Activated CD4-positive, alpha-beta T cell treated with anti-CD3 and anti-CD28 coated beads, Interleukin-2, amount 10 ng/mL, durations not matched to agents 24 days and 14 days (primary cell): ENCODE data around the gene CCDC124. TPM values are rescaled to one million over a fixed set of nuclear protein-coding genes. Genes with fewer than 3 reads are reported as not detected.

Experiments
- DNase-seq: peaks from one replicate; pipeline ENCODE4 v3.0.0; 2022
- H3K27ac Mint-ChIP-seq: one replicate; pipeline ENCODE4 v1.8.0; 2022; ENCODE audit warnings: mild to moderate bottlenecking, mixed read lengths
- H3K27me3 Mint-ChIP-seq: one replicate; pipeline ENCODE4 v1.8.0; 2022; ENCODE audit warnings: mixed read lengths
- H3K36me3 Mint-ChIP-seq: one replicate; pipeline ENCODE4 v1.8.0; 2022; ENCODE audit warnings: low read depth, mild to moderate bottlenecking, mixed read lengths
- H3K4me1 Mint-ChIP-seq: one replicate; pipeline ENCODE4 v1.8.0; 2021; ENCODE audit warnings: mixed read lengths
- H3K4me3 Mint-ChIP-seq: one replicate; pipeline ENCODE4 v1.8.0; 2022; ENCODE audit warnings: mild to moderate bottlenecking, moderate library complexity, mixed read lengths
- H3K9me3 Mint-ChIP-seq: one replicate; pipeline ENCODE4 v1.8.0; 2021; ENCODE audit warnings: mixed read lengths
- intact Hi-C: fragments of 100-400 bp; cut with micrococcal nuclease; formaldehyde crosslinking; loops from one replicate; pipeline ENCODE4 v1.15.1; 2023
- total RNA-seq: library from RNA; stranded (reverse); gene quantifications from 2 replicates; pipeline ENCODE4 v1.2.3, GENCODE V29; 2022

Gene CCDC124
- total RNA-seq, 1 donor from 2014 or later = 136 TPM

DNA sequence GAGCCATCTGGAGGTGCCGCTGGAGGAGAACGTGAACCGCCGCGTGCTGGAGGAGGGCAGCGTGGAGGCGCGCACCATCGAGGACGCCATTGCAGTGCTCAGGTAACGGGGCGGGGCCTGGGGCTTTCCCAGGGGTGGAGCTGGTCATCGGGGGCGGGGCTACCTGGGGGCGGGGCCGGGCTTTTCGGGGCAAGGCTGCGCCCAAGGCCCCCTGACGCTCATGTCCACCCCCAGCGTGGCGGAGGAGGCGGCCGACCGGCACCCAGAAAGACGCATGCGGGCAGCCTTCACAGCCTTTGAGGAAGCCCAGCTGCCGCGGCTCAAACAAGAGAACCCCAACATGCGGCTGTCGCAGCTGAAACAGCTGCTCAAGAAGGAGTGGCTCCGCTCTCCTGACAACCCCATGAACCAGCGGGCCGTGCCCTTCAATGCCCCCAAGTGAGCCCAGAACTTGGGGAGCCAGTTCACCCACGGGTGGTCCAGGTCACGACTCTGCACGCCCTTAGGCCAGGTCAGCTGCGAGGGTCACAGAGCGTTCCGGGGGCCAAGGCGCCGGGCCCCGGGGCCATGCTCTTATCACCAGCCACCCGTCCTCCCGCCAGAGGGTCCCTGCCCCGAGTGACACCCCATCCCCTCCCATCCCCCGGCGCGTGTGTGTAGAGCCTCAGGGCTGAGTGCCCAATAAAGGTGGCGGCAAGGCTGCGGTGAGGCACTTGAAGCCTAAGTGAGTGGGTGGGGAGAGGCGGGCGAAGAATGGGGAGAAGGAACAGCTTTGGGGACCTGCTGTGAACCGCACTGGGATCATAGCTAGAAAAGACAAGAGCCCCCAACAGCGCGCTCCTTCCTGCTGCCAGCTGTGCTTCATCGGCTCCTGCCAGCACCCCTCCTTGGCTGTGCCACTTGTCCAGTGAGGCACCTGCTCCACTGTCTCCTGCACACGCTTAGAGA is 10.7 kb downstream of the CCDC124 start:
- no peak overlapping the region for H3K4me3 Mint-ChIP-seq
- H3K27ac Mint-ChIP-seq = no peak overlapping the region
- no peaks in the 10 kb centered on the region for H3K9me3 Mint-ChIP-seq
- intact Hi-C loops = no loop called here
- peaks cover 16% of the 10 kb centered on the region for H3K4me1 Mint-ChIP-seq
- H3K27me3 Mint-ChIP-seq = no peaks in the 10 kb centered on the region
- H3K36me3 Mint-ChIP-seq = peaks cover 23% of the 10 kb centered on the region
- peak; percentile 54 for DNase-seq

DNA sequence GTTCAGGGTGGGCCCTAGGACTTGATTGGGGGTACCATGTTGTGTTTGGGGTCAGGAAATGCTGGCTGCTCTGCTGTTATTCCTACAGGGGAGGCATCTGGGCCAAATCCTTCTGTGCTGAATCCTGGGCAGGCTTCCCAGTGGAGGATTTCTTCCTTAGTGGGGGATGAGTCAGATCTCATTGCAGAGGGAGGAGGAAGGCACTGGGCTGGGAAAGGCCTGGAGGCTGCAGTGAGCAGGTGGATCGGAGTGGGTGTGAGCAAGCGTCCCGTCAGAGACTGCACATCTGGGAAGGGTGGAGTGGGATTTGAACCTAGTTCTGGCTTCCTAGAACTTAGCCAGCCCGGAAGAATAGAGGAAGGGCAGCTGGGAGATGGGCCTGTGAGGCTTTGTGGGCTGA is 11.5 kb downstream of the CCDC124 start:
- Mint-ChIP-seq H3K36me3 (peaks cover 22% of the 10 kb centered on the region), H3K4me1 (peaks cover 23% of the 10 kb centered on the region), H3K27ac (no peak overlapping the region), H3K27me3 (peaks cover 5% of the 10 kb centered on the region), H3K4me3 (no peak overlapping the region), H3K9me3 (no peaks in the 10 kb centered on the region)
- no peak for DNase-seq
- intact Hi-C loops = no loop called here

DNA sequence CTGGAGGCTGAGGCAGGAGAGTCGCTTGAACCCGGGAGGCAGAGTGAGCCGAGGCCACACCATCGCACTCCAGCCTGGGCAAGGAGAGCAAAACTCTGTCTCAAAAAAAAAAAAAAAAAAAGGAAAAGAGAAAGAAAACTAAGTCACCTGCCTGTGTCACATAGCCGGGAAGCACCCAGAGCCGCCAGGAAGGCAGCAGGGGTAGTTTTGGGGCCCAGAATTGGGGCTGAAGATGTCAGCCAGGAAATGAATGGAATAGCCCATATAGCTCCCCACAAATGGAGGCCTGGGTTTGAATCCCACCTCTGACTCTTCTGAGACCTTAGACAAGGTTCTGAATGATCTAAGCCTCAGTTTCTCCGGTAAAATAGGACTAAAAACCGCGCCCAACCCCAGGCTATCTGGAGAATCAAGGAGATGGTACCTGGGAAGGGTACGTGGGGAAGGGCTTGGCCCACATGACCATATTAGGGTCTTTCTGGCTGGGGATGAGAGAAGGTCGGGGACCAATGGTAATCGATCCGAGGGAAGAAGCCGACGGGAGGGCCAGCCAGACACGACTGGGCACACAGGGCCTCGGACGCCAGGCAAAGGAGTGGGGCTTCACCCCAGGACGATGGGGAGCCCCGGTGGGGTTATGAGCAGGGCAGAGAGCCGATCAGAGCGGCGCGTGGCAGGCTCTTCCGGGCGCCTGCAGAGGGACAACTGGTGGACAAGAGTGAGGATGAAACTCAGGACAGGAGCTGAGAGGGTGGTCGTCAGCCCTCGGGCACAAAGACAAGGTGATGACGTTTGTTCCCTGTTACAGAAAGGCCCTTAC is 14.4 kb downstream of the CCDC124 start:
- Mint-ChIP-seq H3K27me3 (peaks cover 29% of the 10 kb centered on the region), H3K9me3 (no peaks in the 10 kb centered on the region), H3K27ac (peak overlapping the region; percentile 95), H3K4me3 (peak overlapping the region; percentile 87), H3K36me3 (peaks cover 11% of the 10 kb centered on the region), H3K4me1 (peaks cover 36% of the 10 kb centered on the region)
- intact Hi-C loops = loop anchor here (1.0 kb wide), 2 partner anchors 50 to 88 kb away; partner anchors contain the start of gene RPL18A
- peak; percentile 73 for DNase-seq

DNA sequence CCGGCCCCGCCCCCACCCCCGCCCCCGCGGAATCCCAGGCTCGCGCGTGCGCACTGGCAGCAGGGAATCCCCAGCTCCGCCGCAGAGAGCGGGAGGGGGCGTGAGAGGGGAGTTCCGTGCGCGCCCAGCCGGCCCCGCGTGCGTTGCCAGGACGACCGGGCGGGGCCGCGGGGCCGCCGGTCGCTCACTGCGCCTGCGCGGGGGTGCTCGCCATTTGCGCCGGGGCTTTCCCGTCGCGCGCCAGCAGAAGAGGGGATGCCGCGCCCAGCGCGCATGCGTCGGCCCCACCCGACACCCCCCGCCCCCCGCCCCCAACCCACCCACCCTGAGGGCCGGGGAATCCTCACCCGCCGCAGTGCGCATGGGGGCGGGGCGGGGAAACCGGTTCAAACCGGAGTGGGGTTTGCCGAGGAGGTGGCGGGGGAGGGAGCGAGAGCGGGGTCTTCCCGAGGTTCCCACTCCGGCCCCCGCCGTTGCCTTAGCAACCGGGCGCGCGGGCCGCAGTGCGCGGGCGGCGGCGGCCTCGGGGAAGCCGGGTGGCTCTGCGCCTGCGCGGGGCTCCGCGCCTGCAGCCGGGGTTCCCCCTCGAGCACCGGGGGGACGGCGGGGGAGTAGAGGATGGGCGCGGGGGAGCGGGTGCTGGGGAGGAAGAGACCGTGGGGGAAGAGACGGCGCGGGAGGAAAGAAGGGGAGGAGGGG is 15.1 kb downstream of the CCDC124 start:
- no peaks in the 10 kb centered on the region for H3K9me3 Mint-ChIP-seq
- intact Hi-C loops = loop anchor here (1.0 to 2.0 kb wide), 3 partner anchors 15 to 205 kb away; partner anchors contain the start of genes CCDC124, PIK3R2 and RPL18A
- H3K4me1 Mint-ChIP-seq = peaks cover 37% of the 10 kb centered on the region
- peak; percentile 99 for DNase-seq
- peak overlapping the region; percentile 87 for H3K4me3 Mint-ChIP-seq
- peaks cover 8% of the 10 kb centered on the region for H3K36me3 Mint-ChIP-seq
- peak overlapping the region; percentile 70 for H3K27ac Mint-ChIP-seq
- H3K27me3 Mint-ChIP-seq = peaks cover 32% of the 10 kb centered on the region

DNA sequence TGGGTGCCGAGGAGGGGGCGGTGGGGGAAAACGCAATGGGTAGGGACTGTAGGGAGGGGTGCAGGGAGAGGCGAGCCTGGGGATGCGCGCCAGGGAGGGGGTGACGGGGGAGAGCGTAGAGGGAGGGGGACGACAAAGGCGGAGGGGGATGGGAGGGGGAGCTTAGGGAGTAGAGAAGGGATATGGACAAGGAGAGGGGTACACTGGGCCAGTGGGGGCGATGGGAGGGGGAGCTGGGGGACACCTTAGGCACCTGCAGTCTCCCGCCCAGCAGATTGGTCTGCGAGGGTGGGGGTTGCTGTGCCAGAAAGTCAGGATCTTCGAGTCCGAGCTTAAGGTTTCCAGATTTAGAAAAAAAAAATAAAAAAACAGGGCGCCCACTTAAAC is 15.7 kb downstream of the CCDC124 start:
- peaks cover 6% of the 10 kb centered on the region for H3K36me3 Mint-ChIP-seq
- H3K4me1 Mint-ChIP-seq = peaks cover 37% of the 10 kb centered on the region
- intact Hi-C loops = loop anchor here (2.0 kb wide), 2 partner anchors 16 to 204 kb away; partner anchors contain the start of genes CCDC124 and PIK3R2
- peak overlapping the region; percentile 72 for H3K4me3 Mint-ChIP-seq
- H3K9me3 Mint-ChIP-seq = no peaks in the 10 kb centered on the region
- DNase-seq = no peak
- H3K27ac Mint-ChIP-seq = peak overlapping the region; percentile 70
- H3K27me3 Mint-ChIP-seq = peaks cover 38% of the 10 kb centered on the region

DNA sequence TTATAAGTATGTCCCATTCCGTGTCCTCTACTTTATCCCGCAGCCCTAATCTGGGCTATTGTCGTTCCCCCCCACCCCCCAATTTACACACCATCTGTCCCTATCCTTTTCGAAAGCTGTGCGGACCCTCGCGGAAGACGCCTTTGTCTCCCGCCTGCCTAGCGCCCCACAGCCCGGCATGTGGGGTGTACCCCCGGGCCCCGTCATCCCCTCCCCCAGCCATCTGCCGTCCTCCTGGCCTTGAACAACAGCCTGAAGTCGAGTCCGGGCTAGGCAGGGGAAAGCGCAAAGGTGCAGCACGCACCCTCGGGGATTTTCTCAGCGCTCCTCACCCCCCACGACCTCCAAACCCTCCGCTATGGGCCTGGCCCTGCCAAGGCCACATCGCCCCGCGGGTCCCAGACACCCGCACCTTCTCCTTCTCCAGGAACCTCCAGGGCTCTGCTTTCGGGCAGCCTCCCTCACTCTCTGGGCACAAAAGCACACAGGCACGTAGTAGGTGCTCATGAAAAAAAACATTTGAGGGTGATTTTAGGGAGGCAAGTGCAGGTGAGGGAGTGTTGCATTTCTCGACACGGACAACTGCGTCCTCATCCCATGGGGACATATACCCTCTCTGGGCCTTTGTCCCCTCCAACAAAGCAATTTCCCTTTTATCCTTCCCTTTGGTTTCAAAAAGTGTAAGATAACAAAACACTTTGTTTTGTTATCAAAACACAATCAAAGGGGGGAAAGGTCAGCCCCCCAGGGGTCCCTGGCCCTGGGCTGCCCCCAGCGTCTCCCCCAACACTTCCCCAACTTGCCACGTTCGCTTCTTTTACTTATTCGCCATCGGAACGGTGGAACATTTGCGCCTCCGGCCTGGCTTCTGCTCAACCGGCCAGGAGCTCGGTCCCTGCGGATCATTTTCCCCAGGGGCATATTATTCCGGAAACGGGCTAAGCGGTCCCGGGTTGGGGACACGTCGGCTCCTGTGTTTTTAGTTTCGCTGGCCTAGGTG is 16.4 kb downstream of the CCDC124 start:
- Mint-ChIP-seq H3K4me1 (peaks cover 37% of the 10 kb centered on the region), H3K27ac (peak overlapping the region; percentile 74), H3K4me3 (peak overlapping the region; percentile 72), H3K27me3 (peaks cover 44% of the 10 kb centered on the region), H3K36me3 (peaks cover 4% of the 10 kb centered on the region), H3K9me3 (no peaks in the 10 kb centered on the region)
- intact Hi-C loops = loop anchor here (2.0 kb wide), 2 partner anchors 16 to 204 kb away; partner anchors contain the start of genes CCDC124 and PIK3R2
- DNase-seq = peak; percentile 71

DNA sequence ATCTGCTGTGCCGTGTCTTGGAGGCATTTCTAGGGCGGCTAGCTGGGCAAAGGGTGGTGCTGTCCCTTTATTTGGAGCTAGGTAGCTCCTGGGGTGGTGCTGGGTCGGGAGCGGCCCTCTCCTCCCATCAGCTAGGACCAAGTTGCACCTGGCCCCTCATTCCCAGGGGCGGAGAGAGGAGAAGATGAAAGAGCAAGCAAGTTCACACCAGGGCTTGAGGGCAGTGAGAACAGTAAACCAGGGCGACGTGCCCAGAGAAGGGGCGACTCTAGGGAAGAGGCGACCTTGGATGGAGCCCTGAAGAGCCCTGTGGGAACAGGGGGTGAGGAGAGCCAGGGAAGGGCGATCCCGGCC is 17.1 kb downstream of the CCDC124 start:
- Mint-ChIP-seq H3K27me3 (peaks cover 51% of the 10 kb centered on the region), H3K27ac (peak overlapping the region; percentile 73), H3K4me1 (peaks cover 37% of the 10 kb centered on the region), H3K4me3 (peak overlapping the region; percentile 72), H3K9me3 (no peaks in the 10 kb centered on the region), H3K36me3 (no peaks in the 10 kb centered on the region)
- intact Hi-C loops = loop anchor here (2.0 kb wide), 2 partner anchors 17 to 203 kb away; partner anchors contain the start of genes CCDC124 and PIK3R2
- no peak for DNase-seq

DNA sequence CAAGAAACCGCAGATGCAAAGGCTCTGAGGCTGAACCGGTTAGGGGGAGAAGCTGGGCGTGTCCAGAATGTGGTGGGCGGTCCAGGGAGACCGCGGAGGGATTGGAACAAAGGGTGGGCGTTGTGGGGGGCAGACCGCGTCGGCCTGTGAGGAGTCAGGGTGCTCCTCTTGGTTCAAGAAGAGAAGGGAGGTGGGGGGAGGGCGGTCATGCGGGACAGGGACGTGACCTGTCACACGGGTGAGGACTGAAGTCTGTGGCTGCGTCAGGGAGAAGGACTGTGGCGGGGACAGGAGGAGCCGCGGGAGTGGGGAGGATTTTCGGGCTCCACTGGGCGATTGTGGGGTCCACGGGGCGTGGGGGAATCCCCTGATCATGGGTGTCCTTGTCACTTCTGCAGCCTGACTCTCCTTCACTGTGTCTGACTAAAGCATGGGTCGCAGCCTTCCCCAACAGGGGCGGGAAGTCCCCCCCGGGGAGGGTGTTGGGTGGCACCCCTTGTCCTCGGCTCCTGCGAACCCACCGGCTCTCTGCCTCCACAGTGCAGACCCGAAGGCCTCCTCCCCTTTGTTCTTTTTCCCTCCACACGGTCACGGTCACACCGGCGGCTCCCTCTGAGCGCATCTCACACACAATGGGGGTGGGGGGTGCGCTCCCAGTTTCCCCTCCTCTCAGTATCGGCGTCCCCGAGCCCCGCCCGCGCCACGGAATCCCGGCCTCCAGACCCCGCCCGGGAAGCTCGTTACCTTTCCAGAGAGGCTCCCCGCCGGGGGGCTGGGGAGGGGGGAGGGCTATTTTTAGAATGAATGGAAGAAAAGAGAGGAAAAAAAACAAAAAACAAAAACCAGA is 17.7 kb downstream of the CCDC124 start:
- intact Hi-C loops = no loop called here

DNA sequence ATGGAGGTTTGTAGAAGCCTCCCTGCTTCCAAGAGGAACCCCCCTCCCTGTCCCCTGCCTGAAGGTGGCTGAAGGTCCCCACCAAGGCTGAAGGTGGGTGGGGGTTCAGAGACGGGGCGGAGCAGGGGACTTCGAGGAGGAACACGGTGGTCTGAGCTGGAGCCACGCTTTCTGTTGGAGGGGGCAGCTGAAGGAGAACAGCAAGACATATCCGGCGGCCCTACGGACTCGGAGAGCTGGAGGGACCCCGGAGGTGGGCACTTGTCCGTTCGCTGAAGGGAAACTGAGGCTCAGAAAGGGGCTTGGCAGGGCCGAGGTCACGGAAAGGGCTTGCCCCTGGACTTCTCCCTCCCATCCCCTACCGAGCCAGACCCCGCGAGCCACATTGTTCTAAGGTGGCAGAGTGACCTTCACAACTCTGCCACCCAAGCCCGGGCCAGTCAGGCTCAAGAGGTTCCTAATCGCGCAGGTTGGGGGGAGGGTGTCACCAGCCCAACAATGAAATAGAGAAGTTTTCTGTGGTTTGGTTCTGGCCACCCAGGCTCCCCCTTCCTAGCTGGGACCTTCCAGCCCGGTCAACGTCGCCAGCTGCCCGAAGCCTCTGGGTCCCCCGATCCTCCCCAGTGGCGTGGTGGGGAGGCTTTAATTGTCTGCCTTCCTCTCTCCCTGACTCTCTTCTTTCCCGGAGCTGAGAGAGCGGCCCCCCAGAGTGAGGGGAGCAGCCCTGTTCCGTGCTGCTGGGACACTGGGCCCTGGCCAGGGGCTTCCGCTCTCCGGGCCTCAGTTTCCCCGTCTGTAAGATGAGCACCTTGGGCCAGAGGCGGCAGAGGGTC is 18.6 kb downstream of the CCDC124 start:
- Mint-ChIP-seq H3K36me3 (no peaks in the 10 kb centered on the region), H3K4me1 (peaks cover 30% of the 10 kb centered on the region), H3K9me3 (no peaks in the 10 kb centered on the region), H3K27ac (no peak overlapping the region), H3K4me3 (peak overlapping the region; percentile 72), H3K27me3 (peaks cover 51% of the 10 kb centered on the region)
- intact Hi-C loops = no loop called here
- DNase-seq = no peak

More for the DNA sequence above, 17.7 kb downstream of the CCDC124 start:
- H3K27ac Mint-ChIP-seq = peak overlapping the region; percentile 73
- no peaks in the 10 kb centered on the region for H3K36me3 Mint-ChIP-seq
- peak; percentile 79 for DNase-seq
- peaks cover 51% of the 10 kb centered on the region for H3K27me3 Mint-ChIP-seq
- no peaks in the 10 kb centered on the region for H3K9me3 Mint-ChIP-seq
- H3K4me1 Mint-ChIP-seq = peaks cover 37% of the 10 kb centered on the region
- peak overlapping the region; percentile 72 for H3K4me3 Mint-ChIP-seq

DNA sequence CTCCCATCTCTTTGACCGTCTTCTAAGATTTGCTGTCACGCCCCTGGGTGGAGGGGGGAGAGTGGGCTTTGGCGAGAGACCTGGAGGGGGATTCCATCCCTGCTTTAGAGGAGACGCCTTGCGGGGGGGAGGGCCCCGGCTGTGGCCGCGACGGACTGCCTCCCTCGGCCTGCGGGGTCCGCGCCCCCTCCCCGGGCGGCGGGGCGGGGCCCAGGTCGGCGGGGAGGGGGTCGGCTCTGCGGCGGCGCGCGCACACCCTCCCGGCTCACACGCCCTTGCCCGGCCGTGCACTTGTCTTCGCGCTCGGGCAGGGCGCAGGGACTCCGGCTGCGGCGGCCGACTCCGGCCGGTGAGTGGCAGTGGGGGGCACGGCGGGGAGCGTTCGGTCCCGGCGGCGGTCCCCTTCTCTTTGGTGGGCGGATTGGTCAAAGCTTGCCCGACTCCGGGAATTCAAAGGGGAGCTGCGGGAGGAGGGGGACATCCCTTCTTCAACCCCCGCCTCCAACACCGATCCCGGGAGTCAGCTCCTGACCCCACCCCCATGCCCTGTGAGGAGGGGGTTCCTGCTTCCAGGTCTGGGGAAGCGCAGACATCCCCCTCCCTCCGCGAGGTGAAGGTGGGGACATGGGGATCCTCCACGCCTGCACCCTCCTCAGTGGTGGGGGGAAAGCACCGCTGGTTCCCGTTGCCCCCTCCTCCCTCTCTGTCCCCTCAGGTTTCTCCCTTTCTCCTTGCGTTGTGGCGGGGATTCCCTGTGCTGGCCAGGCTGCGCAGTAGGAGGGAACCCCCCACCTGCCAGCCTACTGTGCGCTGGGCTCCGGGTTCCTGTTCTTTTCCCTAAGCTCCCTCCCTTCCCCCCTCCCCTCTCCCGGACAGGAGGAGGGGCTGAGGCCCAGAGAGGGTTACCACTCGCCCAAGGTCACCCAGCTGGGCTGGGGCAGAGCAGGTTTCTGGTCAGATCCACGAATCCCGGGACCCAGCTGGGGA is 19.5 kb downstream of the CCDC124 start:
- Mint-ChIP-seq H3K9me3 (no peaks in the 10 kb centered on the region), H3K4me3 (no peak overlapping the region), H3K36me3 (no peaks in the 10 kb centered on the region), H3K27ac (peak overlapping the region; percentile 29), H3K27me3 (peaks cover 56% of the 10 kb centered on the region), H3K4me1 (peaks cover 25% of the 10 kb centered on the region)
- DNase-seq = peak; percentile 64
- intact Hi-C loops = no loop called here
